ENCODE data around the gene CNOT6L. TPM values are rescaled to one million over a fixed set of nuclear protein-coding genes. Genes with fewer than 3 reads are reported as not detected.

CNOT6L gene
- total RNA-seq, 1 experiment from 2014 or later, result 29.4 TPM

- no peak for TF ChIP-seq RAD21 (IDR thresholded peaks at IDR 0.05; ENCODE audit: low read depth)
- no peak for TF ChIP-seq ZFX (IDR thresholded peaks at IDR 0.05)
- TF ChIP-seq EZH2phosphoT487 (IDR thresholded peaks at IDR 0.05; ENCODE audit: borderline replicate concordance), result no peak
These were observed 47.6 kb downstream of the CNOT6L start (continued) for GRCh38 chr4:77771566-77771965.

GRCh38 chr4:77765720-77766119 lies 53.4 kb downstream of the CNOT6L start:
- BruUV-seq (replicated peaks), result no TSS peak
- TF ChIP-seq FOSL1 (IDR thresholded peaks at IDR 0.05; ENCODE audit: low read depth) (no peak), JUND (IDR thresholded peaks at IDR 0.05) (no peak), EGR1 (IDR thresholded peaks at IDR 0.05; ENCODE audit: low read depth) (no peak), EZH2phosphoT487 (IDR thresholded peaks at IDR 0.05; ENCODE audit: borderline replicate concordance) (no peak), SIN3A (IDR thresholded peaks at IDR 0.05; ENCODE audit: low read depth) (no peak), ZBTB33 (IDR thresholded peaks at IDR 0.05; ENCODE audit: extremely low read depth, insufficient replicate concordance, low read length) (no peak)
- Histone ChIP-seq H2AFZ (ENCODE audit: low read depth, low read length, poor library complexity, severe bottlenecking) (no peak overlapping the region), H3K36me3 (ENCODE audit: control insufficient read depth in 1 of 2, insufficient read depth in 2 of 2, low read length in 2 of 2) (no peaks in the 10 kb centered on the region), H3K27ac (ENCODE audit: low read depth, low read length) (no peak overlapping the region), H3K9ac (ENCODE audit: low read length) (no peak overlapping the region), H3K79me2 (ENCODE audit: insufficient read depth, low read length) (no peaks in the 10 kb centered on the region), H3K4me3 (replicated peaks in 1 of 2; ENCODE audit: low read depth in 1 of 2, low read length in 2 of 2) (no peak overlapping the region), H3K9me3 (ENCODE audit: control insufficient read depth in 1 of 2, insufficient read depth in 1 of 2, low read depth in 1 of 2, low read length in 2 of 2) (no peaks in the 10 kb centered on the region), H3K4me2 (ENCODE audit: low read length) (no peak overlapping the region), H3K9me2 (ENCODE audit: insufficient read depth) (no peaks in the 10 kb centered on the region), H4K20me1 (ENCODE audit: insufficient read depth) (no peaks in the 10 kb centered on the region), H3K4me1 (ENCODE audit: control insufficient read depth in 1 of 2, insufficient read depth in 2 of 2, low read length in 2 of 2) (no peaks in the 10 kb centered on the region), H3K27me3 (ENCODE audit: insufficient read depth, low read length) (no peaks in the 10 kb centered on the region)
- CTCF ChIA-PET, result no interaction called here
- POLR2A ChIA-PET, result no interaction called here
- no peak for DNase-seq (ENCODE audit: low read depth, low spot score)
- RAD21 ChIA-PET (ENCODE audit: low non-redundant PET in 1 of 2, low total read pairs in 2 of 2, uncharacterized antibody in 2 of 2, unreplicated experiment in 2 of 2), result no interaction called here
- intact Hi-C loops (cut with micrococcal nuclease), result no loop called here
- ATAC-seq, result no peak

All from HCT116 (cell line).